HG02759 (cell line): ENCODE results near the gene CHL1.

ENCODE experiments used
- ATAC-seq: cut with Tn5 transposase; IDR thresholded peaks from one replicate; pipeline ENCODE4 v1.9.1; 2021; ENCODE audit warnings: mild to moderate bottlenecking, moderate library complexity; ENCODE audit not compliant: unreplicated experiment

CHL1 gene, protein sequence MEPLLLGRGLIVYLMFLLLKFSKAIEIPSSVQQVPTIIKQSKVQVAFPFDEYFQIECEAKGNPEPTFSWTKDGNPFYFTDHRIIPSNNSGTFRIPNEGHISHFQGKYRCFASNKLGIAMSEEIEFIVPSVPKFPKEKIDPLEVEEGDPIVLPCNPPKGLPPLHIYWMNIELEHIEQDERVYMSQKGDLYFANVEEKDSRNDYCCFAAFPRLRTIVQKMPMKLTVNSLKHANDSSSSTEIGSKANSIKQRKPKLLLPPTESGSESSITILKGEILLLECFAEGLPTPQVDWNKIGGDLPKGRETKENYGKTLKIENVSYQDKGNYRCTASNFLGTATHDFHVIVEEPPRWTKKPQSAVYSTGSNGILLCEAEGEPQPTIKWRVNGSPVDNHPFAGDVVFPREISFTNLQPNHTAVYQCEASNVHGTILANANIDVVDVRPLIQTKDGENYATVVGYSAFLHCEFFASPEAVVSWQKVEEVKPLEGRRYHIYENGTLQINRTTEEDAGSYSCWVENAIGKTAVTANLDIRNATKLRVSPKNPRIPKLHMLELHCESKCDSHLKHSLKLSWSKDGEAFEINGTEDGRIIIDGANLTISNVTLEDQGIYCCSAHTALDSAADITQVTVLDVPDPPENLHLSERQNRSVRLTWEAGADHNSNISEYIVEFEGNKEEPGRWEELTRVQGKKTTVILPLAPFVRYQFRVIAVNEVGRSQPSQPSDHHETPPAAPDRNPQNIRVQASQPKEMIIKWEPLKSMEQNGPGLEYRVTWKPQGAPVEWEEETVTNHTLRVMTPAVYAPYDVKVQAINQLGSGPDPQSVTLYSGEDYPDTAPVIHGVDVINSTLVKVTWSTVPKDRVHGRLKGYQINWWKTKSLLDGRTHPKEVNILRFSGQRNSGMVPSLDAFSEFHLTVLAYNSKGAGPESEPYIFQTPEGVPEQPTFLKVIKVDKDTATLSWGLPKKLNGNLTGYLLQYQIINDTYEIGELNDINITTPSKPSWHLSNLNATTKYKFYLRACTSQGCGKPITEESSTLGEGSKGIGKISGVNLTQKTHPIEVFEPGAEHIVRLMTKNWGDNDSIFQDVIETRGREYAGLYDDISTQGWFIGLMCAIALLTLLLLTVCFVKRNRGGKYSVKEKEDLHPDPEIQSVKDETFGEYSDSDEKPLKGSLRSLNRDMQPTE (N-terminal part only)

DNA sequence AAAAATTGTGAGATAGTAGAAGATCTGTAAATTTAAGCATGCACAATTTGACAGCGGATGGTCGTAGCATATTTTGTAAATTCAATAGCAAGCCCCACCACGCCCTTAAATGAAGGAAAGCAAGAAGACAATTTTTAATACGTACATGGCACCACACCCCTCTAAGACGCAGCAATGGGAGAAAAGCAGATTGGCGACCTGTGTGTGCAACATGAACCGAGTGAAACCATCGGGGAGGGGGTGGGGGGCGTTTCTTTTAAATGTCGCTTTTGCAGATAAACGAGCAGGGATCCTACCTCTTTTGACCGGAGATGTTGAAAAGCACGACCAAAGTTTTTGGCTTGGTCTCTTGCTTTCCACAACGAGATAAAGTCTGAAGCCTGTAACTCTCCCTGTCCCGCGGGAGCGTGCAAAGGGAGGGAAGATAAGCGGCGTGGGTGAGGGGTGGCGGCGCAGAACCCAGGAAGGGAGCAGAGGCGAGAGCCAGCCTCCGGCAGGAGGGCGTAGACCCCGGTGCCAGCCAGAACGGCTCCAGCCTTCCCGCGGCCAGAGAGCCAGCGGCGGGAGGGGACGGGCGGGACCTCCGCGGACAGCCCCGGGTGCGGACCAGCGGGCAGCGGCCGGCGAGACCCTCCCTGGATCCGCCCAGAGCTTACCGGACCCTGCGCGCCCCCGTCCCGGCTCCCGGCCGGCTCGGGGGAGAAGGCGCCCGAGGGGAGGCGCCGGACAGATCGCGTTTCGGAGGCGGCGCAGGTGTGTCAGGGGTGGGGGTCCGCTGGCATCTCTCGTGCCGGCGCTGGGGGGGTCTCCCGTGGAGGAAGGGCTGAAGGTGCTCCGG, at the start of gene CHL1:
Gene CHL1, plus strand, starts transcription at position 453 of the 838 bp plus-strand sequence. CDS start 123,014 bp downstream, outside the sequence.
- ATAC-seq = peak; percentile 27

DNA sequence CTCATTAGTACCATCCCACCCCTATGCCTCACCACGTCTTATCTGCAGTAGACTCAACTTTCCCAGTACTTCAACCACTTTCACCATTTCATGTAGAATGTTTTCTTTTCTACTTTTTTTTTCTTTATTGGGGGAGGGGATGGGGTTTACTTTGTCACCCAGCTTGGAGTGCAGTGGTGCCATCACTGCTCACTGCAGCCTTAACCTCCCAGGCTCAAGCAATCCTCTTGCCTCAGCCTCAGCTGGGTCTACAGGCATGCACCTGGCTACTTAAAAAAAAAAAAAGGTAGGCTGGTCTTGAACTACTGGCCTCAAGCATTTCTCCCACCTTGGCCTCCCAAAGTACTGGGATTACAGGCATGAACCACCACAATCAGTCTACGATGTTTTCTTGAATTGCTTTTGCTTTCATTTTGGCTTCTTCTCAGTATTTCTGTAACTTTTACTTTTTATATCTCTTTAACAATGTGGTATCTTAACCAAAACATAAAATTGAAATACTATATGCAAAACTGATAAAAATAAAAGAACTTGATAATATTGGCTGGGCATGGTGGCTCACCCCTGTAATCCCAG, 44.9 kb upstream of the CHL1 start:
- ATAC-seq = no peak

DNA sequence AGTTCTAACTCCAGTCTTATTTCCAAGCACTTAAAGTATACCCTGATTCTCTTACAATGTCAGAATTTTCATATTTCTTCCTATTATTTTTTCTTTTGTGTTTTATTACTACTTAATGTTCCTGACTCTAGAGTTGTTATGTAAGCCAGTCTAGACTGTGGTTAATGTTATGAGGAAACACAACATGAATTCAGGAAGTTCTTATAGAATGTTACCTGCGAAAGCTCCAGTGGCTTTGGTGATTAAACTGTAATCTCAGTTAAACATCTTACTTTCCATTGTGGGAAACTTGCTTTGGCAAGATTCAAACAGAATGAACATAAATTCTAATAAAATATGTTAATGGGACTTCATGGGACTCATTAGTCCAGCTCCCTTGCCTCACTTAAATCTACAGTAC, 36.6 kb upstream of the CHL1 start:
- no peak for ATAC-seq

DNA sequence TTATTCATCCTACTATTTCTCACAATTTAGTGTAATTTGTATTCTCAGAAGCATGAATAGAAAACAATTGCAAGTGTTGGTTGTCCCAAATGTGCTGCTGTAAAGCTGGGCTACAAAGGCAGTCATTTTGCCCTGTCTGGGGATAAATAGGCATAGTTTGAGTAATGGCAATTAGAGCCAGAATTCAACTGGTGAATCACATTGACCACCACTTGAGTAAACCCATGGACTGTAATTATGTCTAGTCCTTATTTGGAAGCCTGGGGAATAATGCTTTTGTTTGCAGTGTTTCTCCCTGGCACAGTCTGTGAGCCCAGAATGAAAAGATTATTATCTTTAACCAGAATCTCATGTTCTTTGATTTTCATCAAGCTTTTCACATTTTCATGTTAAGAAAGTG, 30.5 kb upstream of the CHL1 start:
- ATAC-seq = no peak

DNA sequence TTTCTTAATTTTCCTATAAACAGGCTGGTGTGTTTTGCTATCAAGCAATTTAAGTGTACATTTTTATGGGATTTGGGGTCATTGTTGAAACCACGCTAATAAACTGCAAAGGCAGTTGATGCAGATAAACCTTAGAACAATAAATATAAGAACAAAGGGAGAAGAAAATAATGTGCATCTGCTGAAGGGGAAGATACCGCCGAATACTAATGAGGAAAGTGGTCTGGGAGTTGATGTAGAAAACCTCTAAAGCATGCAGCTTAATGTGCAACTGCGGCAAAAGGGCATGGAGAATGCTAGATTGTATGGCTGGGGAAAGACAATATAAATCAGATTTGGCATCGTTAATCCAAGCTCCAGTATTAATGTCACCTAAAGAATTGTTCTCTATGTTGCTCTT, 29.8 kb upstream of the CHL1 start:
- ATAC-seq = no peak

DNA sequence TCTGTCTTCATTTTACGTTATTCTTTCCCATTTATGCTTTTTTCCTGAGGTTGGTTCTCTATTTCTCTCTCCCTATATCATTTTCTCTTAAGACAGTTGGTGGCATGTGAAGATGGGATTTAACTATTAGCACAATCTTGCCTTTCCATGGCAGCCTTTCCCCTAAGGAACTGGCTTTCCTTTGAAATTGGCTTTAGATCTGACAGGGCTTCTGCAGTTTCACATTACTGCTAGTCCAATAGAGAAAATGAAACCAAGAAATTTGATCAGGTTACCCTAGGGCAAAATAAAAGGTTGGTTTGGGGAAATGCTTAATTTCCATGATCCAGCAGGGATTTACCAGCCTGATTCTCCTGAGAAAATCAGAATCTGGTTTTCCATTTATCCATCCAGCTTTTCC, 22.7 kb upstream of the CHL1 start:
- ATAC-seq = no peak

DNA sequence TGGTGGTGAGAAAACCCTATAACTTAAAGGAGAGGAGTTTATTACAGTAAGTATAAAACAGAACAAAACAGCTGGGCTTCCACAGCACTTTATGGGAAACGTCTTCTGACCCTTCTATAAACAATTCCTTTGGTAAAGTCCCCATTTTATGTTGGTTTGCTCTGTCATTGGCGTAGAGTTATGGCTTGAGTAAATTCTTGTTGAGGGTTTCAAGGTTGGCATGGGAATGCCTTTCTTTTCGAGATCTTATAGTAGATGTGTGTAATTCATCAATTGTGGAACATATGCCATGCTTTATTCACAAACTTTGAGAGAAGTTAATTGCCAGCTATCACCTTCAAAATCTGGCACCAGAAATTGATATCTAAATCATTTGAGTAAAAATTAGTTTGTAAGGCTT, 11.6 kb upstream of the CHL1 start:
- no peak for ATAC-seq

DNA sequence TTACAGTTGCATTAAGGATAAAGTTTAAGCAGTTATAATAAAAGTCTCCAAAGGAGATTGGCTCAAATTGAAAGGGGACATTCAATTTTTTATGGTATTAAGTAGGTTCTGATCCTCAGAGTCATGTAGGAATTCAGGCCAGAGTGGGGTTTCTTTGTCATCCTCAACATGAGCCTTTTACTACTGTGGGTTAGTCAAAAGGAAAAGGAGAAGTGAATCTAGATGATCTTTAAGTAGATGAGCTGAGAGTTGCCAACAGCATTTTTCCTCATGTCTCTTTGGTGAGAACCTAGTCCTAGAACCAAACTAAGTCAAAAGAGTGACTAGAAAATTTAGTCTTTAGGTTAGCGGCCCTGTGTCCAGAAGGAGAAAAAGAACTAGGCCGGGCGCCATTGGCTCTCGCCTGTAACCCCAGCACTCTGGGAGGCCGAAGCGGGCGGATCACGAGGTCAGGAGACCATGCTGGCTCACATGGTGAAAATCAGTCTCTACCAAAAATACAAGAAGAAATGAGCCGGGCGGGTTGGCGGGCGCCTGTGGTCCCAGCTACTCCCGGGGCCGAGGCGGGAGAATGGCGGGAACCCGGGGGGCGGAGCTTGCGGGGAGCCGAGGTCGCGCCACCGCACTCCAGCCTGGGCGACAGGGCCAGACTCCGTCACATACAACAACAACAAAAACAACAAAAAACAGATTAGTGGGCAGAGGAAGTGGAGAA, 4.2 kb upstream of the CHL1 start:
- ATAC-seq = peak; percentile 66

DNA sequence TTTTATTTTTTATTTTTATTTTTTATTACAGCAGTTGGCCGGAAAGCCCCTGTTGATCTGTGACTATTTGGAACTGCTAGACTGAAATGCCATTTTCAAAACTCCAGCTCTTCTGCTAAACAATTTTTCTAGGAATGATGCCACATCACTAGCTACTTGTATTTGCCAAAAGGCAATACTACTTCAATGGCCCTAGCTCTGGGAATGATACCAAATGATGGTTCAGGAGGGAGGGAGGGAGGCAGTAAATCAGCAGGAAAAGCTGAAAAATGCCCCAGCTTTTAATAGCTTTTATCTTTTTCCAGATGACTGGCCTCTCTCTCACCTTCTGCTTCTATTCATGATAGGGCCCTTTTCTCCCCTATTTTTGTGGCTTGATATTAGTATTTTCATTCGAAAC, 2.6 kb upstream of the CHL1 start:
- no peak for ATAC-seq

DNA sequence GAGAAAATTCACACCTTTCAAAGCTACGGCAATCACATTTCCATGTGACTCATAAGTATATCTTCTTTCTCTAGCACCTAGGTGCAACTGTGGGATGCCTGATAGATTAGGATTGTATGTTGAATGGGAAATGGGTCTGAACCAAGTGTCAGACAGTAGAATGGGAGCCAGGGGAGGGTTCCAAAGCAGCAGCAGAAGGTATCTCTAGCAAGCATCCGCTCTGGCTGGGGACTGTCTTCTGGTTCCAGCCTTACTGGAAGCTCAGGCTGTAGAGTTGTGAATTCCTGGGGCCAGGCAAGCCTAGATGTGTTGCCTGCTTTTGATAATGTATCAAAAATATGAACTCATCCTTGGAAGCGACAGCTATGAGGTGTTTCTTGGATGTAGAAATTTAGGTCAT, 2.1 kb upstream of the CHL1 start:
- no peak for ATAC-seq

DNA sequence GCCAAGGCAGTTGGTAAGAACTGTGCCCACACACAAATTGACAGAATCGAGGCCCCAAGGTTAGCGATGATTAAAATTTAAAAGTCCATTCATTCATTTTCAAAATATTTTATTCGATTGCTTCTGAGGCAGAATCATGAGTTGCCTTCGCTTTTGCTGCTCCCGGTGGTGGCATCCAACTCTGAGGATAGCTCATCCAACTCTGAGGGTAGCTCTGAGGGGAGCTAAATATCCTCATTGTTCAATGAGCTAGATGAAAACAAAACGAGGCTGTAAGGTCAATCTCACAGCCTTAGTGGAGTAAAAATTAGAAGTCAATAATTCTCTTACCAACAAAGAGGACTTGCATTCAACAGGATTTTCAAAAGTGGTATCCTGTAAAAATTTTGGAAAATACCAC, 897 bp upstream of the CHL1 start:
- ATAC-seq = no peak

DNA sequence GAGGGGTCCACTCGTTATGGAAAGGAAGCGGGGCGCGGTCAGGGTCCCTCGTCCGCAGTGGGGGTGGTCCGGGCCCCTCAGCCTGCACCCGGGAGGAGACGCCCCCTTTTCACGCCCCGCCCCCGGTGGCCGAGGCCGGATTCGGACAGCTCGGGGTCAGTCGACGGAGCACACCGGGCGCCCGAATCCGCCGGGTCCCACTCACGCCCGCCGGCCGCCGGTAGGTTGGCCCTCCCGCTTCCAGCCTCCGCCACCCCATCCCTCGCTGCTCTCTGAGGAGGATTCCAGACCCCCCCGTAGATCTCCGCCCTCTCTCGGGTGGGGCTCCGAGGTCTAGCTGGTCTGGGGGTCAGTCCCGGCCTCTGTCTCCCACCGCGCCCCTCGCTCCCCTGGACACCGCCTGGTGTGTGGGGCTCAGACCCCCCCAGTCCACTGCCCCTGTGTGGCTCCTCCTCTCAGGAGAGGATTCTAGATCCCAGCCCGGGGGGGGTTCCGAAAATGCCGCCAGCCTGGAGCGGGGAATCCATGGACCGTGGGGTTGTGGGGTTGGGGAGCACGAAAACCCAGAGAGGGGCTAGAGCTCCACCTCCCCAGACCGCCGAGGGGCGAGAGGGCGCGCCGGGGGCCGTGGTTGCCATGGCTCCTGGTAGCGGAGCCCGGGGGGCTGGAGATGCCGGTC, 725 bp downstream of the CHL1 start:
- ATAC-seq = peak; percentile 32

DNA sequence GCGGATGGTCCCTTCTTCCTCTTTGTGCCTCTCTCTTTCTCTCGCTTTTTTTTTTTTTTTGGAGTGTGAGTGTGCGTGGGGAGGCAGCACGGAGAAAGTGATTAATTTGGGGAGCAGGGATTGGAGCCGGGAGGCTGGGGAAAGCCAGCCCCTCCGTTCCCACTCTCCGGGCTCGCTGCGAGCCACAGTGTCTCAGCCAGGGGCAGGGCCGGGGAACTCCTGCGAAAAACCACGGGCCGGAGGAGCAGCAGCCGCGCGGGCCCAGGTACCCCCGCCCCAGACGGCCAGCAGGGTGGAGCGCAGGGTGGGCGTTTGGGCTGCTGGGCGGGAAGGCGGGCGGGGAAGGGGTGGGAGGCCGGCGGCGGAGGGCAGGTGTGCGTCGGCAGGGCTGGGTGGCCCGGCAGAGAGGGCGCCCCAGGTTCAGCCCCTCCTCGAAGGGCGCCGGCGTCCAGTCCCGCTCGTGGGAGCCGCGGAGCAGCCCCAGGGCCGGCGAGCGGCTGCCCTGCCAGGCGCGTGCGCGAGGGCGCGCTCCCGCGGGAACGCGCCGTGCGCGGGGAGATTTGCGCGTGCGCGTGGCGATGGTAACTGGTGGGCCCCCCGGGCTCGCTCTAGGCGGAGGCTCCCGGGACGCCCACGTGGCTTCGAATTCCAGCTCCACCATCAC, 1.4 kb downstream of the CHL1 start:
- peak; percentile 56 for ATAC-seq

DNA sequence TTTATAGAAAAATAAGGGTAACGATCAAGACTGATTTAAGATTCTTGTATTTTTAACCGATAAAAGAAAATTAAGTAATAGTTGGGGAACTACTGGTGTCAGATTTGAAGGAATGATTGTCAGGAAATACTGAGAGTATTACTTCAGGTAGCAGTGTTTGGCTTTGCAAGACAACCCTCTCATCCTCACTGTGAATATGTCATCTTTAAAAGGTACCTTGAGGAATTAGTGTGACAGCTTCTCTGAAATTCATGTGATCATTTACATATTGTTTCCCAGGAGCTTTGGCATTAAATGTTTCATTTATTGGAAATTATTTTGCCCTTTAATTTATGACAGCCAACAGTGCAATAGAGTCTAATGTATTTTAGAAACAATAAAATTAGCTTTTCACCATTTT, 3.3 kb downstream of the CHL1 start:
- ATAC-seq = no peak

DNA sequence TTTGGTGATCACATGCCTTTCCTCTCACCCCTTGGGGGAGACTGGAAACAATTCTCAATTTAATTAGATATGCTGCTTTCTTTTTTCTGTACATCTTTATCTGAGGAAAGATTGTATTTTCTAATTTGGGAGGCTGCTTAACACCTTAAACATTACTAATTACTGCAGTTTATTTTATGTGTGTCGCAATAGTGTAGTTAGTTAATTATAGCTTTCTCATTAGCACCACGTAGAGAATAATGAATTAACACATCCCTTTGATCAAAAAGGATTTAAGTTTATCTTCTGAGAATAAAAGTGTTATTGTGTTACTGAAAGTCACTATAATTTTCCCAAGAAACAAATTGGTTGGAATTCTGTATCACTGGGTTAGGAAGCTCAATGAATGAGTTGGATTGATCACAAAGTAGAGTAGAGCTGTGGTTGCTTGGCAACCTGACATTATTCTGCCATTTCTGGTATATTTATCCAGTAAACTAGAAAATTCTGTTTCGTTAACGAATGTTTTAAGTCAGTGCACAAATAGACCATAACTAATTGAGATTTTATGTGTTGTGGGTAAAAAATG, 4.3 kb downstream of the CHL1 start:
- no peak for ATAC-seq

DNA sequence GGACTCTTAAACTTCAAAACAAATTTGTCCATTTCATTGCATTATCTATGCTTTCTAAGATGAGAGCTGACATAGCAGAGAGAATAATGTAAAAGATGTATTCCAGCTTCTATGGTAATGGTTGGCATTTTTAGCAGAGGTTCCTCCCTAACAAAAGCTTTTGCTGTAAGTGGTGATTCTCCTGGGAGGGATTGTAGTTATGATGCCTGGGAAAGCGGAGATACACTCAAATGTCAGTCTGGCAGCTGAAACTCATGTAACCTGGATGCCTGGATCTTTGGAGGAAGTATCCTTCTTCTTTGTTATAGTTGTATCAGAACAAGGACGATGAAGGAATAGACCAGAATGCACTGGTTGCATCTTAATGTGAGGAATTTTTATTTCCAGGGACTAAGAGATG, 7.5 kb downstream of the CHL1 start:
- no peak for ATAC-seq

DNA sequence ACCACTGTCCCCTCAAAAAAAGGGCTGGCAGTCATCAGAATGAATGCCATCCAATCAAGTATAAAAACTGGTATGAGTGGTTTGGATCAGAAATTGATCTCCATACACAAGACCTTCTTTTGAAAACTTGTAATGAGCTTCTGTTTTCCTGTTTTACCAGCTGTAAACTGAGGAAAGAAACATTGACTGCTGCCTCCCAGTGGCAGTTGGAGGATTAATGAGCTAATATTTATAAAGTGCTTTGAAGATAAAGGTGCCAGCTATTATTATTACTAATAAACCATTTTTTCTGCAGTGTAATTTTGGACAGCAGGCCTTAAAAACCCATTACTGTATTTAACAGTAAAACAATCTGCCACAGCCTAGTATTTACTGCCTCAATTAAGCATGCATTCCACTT, 11.4 kb downstream of the CHL1 start:
- ATAC-seq = no peak

DNA sequence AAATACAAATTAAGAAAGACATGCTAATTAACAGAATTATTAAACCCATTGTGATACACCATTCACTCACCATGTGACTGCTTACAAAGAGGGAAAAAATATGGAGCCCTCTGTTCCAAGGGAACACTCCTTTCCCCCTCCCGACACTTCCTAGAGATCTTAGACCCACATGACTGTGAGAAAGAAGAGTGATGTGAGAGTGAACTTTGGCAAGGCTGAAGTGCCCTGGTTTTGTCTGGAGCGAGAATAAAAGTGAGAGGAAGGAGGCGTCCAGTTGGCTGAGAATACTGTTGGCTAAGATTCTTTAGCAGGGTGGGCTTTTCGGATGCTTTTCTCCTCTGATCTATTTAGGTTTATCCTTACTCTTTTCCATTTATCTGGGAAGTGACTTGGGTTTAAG, 14.1 kb downstream of the CHL1 start:
- no peak for ATAC-seq
